Omental fat pad (tissue), 4 donors: ENCODE measurements around the gene KLRG1. TPM values are rescaled to one million over a fixed set of nuclear protein-coding genes. Genes with fewer than 3 reads are reported as not detected.

Source experiments
- ATAC-seq: fragments of 150-250 bp; one replicate; pipeline ENCODE4 v1.9.1; 2016; ENCODE audit warnings: mild to moderate bottlenecking, moderate library complexity; ENCODE audit not compliant: low FRiP score
- DNase-seq: peaks from one replicate; pipeline ENCODE4 v3.0.0-alpha.2; 2019; ENCODE audit warnings: low spot score
- total RNA-seq, 4 donors: library from RNA; depleted of rRNA; stranded (reverse); fragments of >200 nt; gene quantifications; one replicate each; pipeline ENCODE4 v1.1.0, GENCODE V29; 2016
- TF ChIP-seq, protein P1 (sequence below), 3 donors: fragments of 450-650 bp; IDR thresholded peaks; one replicate each; pipeline ENCODE4 v1.5.1; 2016 to 2017; ENCODE audit warnings: antibody characterized with exemption in 3 of 3, mild to moderate bottlenecking in 3 of 3, moderate library complexity in 2 of 3

KLRG1 gene
- 10 to 100 TPM in 1 of 4 donors, 1 to 10 TPM in 3; 2.3 to 17.0 (median 6.3) TPM for total RNA-seq

DNA sequence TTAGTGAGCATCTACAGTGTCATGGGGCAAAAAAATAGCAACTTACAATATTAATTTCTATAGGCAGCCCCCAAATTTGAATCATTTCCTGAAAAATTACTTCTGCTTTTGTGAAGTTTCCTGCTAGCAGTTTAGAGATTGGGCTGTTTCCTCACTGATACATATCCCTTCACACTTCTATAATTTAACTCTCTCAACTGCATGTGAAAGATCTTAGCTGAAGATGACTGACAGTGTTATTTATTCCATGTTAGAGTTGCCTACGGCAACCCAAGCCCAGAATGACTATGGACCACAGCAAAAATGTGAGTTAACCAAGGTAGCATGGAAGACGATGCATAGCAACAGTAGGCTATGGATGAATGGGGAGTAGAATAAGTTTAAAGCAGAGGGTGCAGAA lies at the start of gene KLRG1:
Gene KLRG1 (plus strand): TSS at position 134 of the 400 bp plus-strand sequence. CDS start 90 bp downstream, at position 224.
- DNase-seq (no peak), ATAC-seq (no peak)
- TF ChIP-seq, protein P1, sequence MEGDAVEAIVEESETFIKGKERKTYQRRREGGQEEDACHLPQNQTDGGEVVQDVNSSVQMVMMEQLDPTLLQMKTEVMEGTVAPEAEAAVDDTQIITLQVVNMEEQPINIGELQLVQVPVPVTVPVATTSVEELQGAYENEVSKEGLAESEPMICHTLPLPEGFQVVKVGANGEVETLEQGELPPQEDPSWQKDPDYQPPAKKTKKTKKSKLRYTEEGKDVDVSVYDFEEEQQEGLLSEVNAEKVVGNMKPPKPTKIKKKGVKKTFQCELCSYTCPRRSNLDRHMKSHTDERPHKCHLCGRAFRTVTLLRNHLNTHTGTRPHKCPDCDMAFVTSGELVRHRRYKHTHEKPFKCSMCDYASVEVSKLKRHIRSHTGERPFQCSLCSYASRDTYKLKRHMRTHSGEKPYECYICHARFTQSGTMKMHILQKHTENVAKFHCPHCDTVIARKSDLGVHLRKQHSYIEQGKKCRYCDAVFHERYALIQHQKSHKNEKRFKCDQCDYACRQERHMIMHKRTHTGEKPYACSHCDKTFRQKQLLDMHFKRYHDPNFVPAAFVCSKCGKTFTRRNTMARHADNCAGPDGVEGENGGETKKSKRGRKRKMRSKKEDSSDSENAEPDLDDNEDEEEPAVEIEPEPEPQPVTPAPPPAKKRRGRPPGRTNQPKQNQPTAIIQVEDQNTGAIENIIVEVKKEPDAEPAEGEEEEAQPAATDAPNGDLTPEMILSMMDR (IDR thresholded peaks at IDR 0.05): no peak

DNA sequence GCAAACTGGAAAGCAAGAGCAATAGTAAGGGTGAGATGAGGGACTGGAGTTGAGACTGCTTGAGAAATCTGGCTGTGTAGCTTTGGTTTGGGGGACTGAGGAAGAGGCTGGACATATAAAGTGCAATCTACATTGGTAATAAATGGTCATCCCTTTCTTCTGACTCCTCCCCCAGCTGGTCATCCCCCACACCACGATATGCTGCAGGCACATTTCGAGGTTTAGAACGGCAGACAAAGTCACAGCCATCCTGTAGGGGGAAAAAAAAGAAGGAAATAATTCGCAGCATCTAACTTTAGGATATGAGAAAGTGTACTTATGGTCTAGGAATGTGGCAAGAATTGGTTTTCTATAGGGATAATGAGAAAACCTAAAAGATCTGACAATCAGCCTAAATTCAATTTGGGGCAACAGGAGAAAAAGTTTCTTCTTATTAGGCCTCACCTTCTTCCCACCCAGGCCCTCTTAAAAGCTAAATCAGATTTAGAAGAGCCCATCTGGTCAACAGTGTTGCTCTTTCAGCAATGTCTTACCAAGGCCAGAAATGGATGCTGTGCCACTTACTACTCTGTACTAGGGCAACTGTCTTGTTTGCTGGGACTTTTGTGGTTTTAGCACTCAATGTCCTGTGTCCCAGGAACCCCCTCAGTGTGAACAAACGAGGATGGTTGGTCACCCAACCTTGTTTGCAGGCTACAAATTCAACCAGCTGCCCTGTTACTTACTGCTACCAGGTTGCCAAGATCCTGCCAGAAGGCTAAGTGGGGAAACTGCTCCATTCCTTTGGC lies 47.5 kb upstream of the KLRG1 start:
- ATAC-seq (no peak), DNase-seq (no peak)
- TF ChIP-seq, protein P1 (IDR thresholded peaks at IDR 0.05): no peak

DNA sequence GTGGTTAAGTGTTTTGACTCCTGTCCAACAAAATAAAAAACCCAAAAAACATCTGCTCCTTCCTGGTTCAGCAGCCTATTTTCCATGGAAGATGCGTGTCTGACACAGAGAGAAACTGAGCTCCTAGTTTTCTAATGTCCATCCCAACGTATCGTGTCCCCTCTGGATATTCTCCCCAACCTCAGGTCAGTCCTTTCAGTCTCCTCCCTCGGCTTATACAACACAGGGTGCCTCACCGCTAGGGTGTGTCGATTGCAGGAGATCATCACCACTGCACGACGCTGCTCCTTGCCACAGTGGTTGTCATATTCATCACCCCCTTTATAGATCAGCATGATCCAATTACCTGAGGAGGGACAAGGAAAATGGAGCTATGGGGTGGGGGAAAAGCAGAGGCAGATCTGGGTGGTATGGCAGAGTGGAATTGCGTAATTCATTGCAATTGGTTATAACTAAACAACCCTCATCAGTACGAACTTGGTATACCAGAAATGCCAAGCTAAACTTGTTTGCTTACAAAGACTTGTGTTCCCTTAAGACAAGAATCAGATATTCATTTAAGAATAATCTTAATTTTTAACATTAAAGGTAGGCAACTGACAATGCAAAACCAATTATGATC lies 45.7 kb upstream of the KLRG1 start:
- TF ChIP-seq, protein P1 (IDR thresholded peaks at IDR 0.05): no peak
- DNase-seq: no peak
- no peak for ATAC-seq

DNA sequence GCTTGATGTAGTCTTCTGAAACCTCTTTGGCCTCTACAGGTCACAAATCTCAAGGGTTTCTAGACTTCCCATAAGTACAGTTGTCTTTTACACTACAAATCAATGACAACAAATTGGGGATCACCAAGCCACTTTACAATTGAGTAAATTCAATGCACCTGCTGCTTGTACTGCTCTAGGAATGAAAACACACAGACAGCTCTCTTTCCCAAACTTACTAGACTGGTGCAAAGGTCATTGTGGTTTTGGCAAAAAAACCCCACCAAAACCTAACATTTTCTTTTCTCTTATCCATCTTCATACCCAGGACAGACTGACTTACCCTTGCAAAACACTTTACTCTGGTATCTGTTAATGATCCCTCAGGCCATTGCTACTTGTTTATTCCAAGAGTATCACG lies 42.6 kb upstream of the KLRG1 start:
- ATAC-seq (no peak), DNase-seq (no peak)
- TF ChIP-seq, protein P1 (IDR thresholded peaks at IDR 0.05): no peak

DNA sequence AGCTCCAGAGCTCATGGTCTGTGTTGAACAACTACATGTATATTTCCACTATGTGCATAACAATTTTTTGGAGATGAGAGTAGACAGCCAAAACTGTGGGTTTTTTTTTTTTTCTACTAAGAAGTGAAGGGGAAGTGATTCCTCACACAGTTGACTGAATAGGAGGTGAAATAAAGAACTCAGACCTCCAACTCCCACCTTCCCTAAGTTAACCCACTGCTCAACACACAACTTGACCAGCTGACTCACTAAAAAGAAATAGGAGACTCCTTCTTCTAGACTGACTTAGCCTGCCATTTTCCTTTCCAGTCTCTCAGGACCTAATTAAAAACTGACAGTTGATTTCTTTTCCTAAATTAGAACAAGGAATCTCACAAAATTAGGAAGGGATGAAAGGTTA lies 41.6 kb upstream of the KLRG1 start:
- TF ChIP-seq, protein P1 (IDR thresholded peaks at IDR 0.05): no peak
- ATAC-seq: no peak
- no peak for DNase-seq

DNA sequence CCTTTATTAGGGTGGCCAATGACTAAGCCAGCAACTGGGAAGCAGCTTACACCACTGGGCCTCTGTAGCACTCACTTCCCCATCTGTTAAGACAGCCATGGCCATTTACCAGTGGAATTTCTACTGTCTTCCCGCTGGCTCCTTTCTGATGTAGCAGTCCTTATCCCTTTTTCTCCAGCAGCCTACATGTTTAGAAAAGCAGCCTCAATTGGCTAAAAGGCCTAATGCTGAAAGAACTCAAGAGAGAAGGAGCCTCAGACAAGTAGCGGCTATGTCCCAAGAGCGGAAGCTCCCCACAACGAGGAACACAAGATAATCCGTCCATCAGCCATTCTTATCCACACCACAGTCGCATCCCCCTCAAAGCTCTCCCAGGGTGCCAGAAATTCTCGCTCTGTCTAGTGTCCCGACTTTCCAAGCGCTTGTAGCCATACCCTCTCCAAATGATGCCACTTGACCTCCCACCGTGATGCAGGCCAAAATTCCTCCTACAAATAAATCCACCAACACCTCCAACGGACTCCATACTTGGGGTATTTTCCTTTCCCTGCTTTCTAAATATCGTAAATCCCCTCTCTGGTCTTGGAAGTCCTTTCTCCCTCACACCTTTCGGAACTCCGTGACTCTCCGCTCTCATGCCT lies 40.5 kb upstream of the KLRG1 start:
- ATAC-seq (peak; percentile 36), DNase-seq (no peak)
- TF ChIP-seq, protein P1 (IDR thresholded peaks at IDR 0.05): no peak
